ENCODE results near the gene SSBP2. TPM values are rescaled to one million over a fixed set of nuclear protein-coding genes. Genes with fewer than 3 reads are reported as not detected.

SSBP2 gene
- total RNA-seq, 3 donors from 2014 or later = 65.5 to 110 (median 76.6) TPM

- Histone ChIP-seq H3K4me3 (no peak overlapping the region), H3K4me1 (no peaks in the 10 kb centered on the region), H3K27me3 (no peaks in the 10 kb centered on the region), H3K36me3 (no peaks in the 10 kb centered on the region), H3K9me3 (peaks cover 5 to 13% of the 10 kb centered on the region in 2 donors), H3K27ac (no peak overlapping the region)
- no peak for DNase-seq (ENCODE audit: low spot score in 2 of 2)
- TF ChIP-seq CTCF (IDR thresholded peaks at IDR 0.05) = no peak
- TF ChIP-seq POLR2AphosphoS5 (IDR thresholded peaks at IDR 0.05) = no peak
- TF ChIP-seq POLR2A (IDR thresholded peaks at IDR 0.05) = no peak
- intact Hi-C loops (cut with DNase I; ENCODE audit: low total_unique reads) = no loop called here
Observed at GRCh38 chr5:81703840-81704239, 47.1 kb downstream of the SSBP2 start.

GRCh38 chr5:81700166-81700565 lies 50.7 kb downstream of the SSBP2 start:
- H3K9me3 ChIP-seq = peaks cover 5 to 13% of the 10 kb centered on the region in 2 donors
- no peak for DNase-seq (ENCODE audit: low spot score in 2 of 2)
- no peaks in the 10 kb centered on the region for H3K36me3 ChIP-seq
- H3K4me1 ChIP-seq = no peaks in the 10 kb centered on the region
- no peak overlapping the region for H3K4me3 ChIP-seq
- no peaks in the 10 kb centered on the region for H3K27me3 ChIP-seq
- TF ChIP-seq CTCF (IDR thresholded peaks at IDR 0.05) (no peak), POLR2A (IDR thresholded peaks at IDR 0.05) (no peak), POLR2AphosphoS5 (IDR thresholded peaks at IDR 0.05) (no peak)
- intact Hi-C loops (cut with DNase I; ENCODE audit: low total_unique reads) = no loop called here
- H3K27ac ChIP-seq = no peak overlapping the region

GRCh38 chr5:81698813-81699212 lies 52.1 kb downstream of the SSBP2 start:
- H3K4me3 ChIP-seq = no peak overlapping the region
- H3K36me3 ChIP-seq = no peaks in the 10 kb centered on the region
- TF ChIP-seq CTCF (IDR thresholded peaks at IDR 0.05) = no peak
- TF ChIP-seq POLR2AphosphoS5 (IDR thresholded peaks at IDR 0.05) = no peak
- TF ChIP-seq POLR2A (IDR thresholded peaks at IDR 0.05) = no peak
- no peak for DNase-seq (ENCODE audit: low spot score in 2 of 2)
- peaks cover 5 to 13% of the 10 kb centered on the region in 2 donors for H3K9me3 ChIP-seq
- intact Hi-C loops (cut with DNase I; ENCODE audit: low total_unique reads) = no loop called here
- H3K27ac ChIP-seq = no peak overlapping the region
- no peaks in the 10 kb centered on the region for H3K27me3 ChIP-seq
- no peaks in the 10 kb centered on the region for H3K4me1 ChIP-seq

GRCh38 chr5:81696418-81697397 lies 54.2 kb downstream of the SSBP2 start:
- intact Hi-C loops (cut with DNase I; ENCODE audit: low total_unique reads) = no loop called here
- no peaks in the 10 kb centered on the region for H3K4me1 ChIP-seq
- H3K27me3 ChIP-seq = no peaks in the 10 kb centered on the region
- H3K9me3 ChIP-seq = peaks cover 5 to 13% of the 10 kb centered on the region in 2 donors
- no peak overlapping the region for H3K27ac ChIP-seq
- H3K36me3 ChIP-seq = no peaks in the 10 kb centered on the region
- no peak overlapping the region for H3K4me3 ChIP-seq
- no peak for DNase-seq (ENCODE audit: low spot score in 2 of 2)
- TF ChIP-seq POLR2A (IDR thresholded peaks at IDR 0.05) = no peak
- TF ChIP-seq POLR2AphosphoS5 (IDR thresholded peaks at IDR 0.05) = no peak
- no peak for TF ChIP-seq CTCF (IDR thresholded peaks at IDR 0.05)

GRCh38 chr5:81694726-81695125 lies 56.2 kb downstream of the SSBP2 start:
- Histone ChIP-seq H3K4me1 (no peaks in the 10 kb centered on the region), H3K9me3 (peaks cover 0 to 12% of the 10 kb centered on the region in 2 donors), H3K36me3 (no peaks in the 10 kb centered on the region), H3K27me3 (no peaks in the 10 kb centered on the region), H3K27ac (no peak overlapping the region), H3K4me3 (no peak overlapping the region)
- intact Hi-C loops (cut with DNase I; ENCODE audit: low total_unique reads) = no loop called here
- TF ChIP-seq POLR2A (IDR thresholded peaks at IDR 0.05) = no peak
- TF ChIP-seq CTCF (IDR thresholded peaks at IDR 0.05) = no peak
- no peak for TF ChIP-seq POLR2AphosphoS5 (IDR thresholded peaks at IDR 0.05)
- no peak for DNase-seq (ENCODE audit: low spot score in 2 of 2)
